NCI-H187 (cell line): ENCODE measurements around the gene WSB1.
"Not testable (repeated sequence)": the region's sequence is repeated elsewhere in the genome, so short reads cannot be mapped to it uniquely, and the experiment has no call there.

Experiments
- DNase-seq, 2 experiments: peaks; one replicate each; lab custom pipeline; 2025; lab: John Stamatoyannopoulos, UW

Gene WSB1

DNA sequence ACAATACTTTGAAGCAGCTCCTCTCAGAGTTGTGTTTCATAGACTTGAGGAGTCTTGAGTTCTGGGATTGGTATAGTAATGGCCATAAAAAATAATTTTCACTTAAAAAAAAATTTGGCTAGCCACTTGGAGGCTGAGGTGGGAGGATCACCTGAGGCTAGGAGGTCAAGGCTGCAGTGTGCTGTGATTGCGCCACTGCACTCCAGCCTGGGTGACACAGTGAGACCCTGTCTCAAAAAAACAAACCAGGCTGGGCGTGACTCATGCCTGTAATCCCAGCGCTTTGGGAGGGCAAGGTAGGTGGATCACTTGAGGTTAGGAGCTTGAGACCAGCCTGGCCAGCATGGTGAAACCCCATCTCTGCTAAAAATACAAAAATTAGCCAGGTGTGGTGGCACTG is 14.8 kb upstream of the WSB1 start:
- DNase-seq = not testable (repeated sequence)

DNA sequence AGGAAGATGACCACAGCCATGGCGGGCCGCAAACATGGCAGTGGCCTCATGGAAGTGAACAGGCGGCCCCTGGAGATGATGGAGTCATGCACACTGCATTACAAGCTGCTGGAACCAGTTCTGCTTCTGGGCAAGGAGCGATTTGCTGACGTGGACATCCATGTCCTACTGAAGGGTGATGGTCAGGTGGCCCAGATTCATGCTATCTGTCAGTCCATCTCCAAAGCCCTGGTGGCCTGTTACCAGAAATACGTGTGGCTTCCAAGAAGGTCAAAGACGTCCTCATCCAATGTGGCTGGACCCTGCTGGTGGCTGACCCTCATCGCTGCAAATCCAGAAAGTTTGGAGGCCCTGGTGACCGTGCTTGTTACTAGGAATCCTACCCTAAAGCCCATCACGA is 13.4 kb upstream of the WSB1 start:
- no peak for DNase-seq

DNA sequence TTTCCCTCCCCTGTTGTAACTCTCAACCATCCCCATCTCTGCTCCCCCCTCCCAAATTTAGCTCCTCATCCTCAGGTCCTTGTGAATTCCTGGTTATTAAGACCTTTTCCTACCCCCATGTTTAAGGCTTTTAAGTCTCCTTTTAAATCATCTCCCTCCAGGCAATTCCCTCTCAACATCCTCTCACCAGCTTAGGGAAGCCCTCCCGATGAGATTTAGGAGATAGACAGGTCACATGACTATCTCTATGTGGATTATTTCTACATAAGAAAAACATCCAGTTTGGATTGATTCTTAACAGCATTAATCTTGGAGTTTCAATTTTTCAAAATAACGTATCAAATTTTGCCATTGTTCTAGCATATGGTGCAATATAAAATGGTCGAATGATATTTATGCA is 12.5 kb upstream of the WSB1 start:
- DNase-seq = no peak

DNA sequence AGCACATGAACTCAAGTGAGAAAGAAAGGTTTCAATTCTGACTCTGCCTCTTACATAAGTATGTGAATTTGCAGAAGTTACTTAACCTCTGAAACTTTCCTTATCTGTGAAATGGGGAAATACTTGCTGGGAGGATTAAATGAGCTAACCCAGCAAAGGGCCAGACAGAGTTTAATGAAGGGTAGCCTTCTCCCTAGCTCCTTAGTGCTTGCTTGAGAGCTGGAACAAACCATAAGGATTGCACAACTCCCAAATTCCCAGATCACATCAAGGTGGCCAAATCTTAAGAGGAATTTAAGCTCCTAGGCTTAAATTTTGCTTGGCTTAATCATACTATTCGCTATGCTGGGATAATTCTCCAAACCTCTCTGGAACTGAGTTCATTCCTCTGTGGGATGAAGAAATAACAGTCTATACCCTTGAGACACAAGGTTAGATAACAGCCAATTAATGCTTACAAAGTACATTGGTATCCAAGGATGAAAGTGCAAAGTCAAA is 11.8 kb upstream of the WSB1 start:
- no peak for DNase-seq

DNA sequence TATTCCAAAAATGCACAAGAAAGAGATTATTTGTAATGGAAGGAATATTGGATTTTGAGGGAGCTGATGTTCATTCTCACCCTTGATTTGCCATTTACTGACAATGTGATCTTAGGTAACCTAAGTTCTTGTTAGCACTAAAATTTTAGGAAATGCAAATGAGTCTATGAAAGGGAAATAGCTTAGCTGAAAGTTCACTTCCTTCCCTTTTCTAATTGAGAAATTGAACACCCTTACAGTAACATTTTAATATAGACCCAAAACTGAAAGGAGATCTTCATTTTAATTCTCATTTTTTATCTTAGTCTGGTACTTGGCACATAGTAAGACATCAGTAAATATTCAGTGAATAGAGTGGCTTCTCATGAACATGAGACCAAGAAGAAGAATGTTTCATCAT is 10.9 kb upstream of the WSB1 start:
- DNase-seq = no peak

DNA sequence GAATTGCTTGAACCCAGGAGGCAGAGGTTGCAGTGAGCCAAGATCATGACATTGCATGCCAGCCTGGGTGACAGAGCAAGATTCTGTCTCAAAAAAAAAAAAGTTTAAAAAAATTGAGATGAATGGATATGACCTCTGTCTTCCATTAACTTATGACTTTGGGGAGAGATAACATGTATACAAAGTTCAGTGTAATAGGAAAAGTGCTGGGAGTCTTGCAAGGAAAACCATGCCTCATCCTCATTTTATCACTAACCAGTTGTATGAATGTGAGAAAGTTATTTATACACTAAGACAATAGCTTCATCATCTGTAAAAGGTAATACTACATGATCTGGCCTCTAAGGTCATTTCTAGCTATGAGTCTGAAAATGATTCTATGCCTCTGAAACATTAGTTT is 10.2 kb upstream of the WSB1 start:
- no peak for DNase-seq

DNA sequence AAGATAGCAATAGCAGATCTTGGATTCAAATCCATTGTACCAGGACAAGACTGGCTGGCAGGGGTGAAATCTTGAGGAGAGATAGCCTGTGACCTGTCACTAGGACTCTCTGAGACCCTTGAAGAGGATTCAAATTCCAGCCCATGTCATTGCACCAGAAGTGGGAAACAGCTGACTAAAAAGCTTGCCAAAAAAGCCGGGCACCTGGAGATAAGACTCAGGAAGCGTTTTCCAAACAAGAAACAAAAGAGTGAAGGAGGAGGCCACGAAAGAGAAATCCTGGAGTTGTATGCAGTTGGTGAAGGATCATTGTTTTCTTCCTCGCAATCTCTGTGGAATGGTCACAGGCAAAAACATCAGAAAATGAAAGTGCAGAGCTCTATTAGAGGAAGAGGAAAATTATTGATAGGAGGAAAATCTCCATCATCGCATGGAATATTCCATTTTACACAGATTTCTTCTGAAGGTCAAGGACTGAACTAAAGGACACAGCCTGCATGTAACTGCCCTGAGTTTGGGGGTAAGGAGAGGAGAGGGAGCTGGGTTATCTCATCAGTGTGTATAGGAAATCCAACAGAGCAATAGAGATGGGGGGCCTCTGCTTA is 9.0 kb upstream of the WSB1 start:
- no peak for DNase-seq

DNA sequence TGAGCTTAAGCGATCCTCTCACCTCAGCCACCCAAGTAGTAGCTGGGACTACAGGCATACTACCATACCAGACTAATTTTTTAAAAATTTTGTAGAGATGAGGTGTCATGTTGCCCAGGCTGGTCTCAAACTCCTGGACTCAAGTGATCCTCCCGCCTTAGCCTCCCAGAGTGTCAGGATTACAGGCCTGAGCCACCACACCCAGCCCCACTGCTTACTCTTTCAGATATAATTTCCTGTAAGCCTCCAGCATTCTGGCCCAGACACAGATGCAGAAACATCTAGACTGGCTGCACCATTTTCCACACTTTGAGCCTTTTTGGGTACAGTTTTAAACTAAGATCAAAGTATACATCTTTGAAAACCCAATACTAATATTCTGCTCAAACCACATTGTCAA is 8.4 kb upstream of the WSB1 start:
- DNase-seq = no peak

DNA sequence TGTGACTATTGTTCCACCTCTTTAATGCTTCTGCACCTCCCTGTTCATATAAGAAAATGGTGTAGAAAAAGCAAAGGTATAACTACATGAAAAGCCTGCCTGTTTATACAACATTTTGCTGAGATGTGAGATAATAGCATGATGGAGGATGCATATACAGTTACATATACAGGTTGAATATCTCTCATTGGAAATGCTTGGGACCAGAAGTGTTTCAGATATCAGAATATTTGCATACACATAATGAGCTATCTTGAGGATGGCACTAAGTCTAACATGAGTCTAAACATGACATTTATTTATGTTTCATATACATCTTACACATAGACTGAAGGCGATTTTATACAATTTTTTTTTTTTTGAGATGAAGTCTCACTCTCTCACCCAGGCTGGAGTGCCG is 5.7 kb upstream of the WSB1 start:
- DNase-seq = no peak

DNA sequence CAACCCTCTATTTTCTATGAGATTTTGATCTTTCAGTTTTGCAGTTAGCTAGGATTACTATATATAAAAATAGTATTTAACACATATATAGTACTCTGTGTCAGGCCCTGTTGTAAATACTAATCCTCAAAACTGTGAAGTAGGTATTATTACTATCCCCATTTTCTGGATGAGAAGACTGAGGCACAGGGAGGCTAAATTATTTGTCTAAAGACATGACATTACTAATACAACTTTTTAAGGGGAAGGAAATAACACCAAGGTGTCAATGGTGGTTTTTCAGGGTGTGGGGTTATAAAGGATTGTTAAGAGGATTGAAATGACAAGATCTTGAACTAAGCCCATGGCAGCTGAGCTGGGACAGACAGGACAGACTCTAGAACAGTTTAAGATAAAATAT is 4.1 kb upstream of the WSB1 start:
- DNase-seq = no peak

DNA sequence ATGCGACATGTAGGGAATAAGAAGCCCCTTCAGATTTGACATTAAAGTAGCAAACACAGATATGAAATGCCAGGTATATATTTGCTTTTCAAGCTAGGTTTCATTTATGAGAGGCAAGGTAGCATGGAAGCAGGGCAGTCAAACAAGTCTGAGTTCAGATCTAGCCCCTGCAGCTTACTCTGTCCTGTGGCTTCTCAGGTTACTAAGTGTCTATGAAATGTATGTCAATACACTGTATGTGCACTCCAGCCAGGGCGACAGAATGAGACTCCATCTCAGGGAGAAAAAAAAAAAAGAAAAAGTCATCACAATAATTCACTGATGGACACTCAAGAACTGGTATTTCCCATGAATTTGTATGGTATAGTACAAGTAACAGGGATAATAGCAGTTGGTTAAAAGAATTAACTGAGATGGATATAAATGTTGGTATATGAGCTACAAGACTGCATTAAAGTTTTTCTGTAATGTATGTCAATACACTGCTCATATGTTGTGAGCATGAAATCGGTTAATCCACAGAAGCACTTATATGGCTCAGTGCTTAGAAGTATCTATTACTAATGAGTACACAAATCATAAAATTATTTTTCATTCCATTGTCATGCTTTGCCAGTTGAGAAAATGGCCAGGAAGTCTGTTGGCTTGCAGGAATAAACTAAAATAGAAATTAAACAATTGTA is 2.9 kb upstream of the WSB1 start:
- peak; percentile 20 to 55 for DNase-seq

DNA sequence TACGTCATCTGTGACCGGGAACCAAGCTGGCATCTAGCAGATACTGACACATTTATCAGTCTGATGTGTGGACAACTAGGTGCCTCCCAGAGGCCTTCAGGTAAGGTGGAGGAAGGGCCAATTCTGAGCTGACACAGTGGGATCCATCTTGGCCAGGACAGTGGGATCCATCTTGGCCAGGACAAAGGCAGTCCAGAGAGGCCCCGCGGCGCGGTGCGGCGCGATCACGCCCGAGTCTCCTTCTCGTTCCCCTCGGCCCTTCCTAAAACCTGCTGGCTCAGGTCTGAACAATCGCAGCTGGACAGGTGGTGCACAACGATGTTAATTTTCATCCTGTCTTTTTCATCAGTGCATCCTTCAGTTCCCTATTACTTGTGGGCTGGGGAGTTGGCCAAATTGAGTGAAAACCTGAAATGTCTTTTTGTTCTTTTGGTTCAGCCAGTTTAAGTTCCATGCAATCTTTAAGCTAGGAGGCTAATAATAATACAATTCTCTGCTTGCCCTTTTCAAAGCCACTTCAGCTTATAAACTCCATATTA is 486 bp upstream of the WSB1 start:
- no peak for DNase-seq

DNA sequence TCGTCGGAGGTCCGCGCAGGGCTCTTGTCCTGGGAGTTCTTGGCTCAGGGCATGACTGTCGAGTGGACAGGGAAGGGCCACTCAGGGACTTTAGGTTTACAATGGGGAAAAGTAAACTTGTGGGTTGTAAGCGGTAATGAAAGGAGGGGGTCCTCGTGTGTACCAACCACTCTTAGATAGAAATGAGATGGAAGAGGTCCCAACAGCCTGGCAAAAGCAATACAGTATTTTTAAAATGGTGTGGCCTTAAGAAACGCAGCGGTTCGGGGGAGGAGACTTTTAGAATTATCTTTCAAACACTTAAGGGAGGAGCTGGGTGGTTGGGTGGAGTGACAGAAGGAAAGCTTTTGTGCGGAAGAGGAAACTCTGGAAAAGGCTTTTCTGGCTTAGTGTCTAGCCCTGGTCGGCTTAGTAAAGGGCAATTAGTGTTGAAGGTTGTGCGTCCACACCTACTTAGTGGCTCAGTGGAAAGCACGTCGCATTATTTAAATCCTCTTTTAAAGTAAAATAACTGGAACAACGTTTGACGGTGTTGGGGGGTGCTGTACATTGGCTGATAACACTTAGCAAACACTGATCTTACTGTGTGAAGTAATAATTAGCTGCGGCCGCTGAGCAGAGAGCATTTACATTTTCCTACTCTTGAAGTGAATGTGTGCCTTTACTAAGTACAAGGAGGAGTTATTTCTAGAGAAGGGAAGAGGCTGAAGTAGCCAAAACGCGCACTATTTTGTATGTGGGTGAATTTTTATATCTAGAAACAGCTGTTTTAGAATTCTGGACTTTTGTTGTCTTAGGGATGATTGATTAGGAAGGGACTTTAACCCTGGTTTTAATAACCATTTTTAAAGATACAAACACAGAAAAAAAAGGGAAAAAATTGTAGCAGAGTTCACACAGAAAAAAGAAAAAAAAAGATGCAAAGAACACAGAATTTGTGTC is 1.0 kb downstream of the WSB1 start:
- peak; percentile 30 to 53 for DNase-seq

DNA sequence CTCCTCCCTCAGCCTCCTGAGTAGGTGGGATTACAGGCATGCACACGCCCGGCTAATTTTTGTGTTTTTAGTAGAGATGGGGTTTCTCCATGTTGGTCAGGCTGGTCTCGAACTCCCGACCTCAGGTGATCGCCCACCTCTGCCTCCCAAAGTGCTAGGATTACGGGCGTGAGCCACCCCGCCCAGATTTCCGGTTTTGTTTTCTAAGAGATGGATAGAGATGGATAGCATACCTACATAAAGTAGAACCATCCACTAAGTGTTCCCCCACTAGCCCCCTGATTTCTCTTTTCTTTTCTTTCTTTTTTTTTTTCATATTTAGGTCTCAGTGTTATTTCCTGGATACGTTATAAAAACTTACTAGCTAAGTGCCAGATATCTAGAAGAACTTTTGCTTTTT is 2.0 kb downstream of the WSB1 start:
- no peak for DNase-seq

DNA sequence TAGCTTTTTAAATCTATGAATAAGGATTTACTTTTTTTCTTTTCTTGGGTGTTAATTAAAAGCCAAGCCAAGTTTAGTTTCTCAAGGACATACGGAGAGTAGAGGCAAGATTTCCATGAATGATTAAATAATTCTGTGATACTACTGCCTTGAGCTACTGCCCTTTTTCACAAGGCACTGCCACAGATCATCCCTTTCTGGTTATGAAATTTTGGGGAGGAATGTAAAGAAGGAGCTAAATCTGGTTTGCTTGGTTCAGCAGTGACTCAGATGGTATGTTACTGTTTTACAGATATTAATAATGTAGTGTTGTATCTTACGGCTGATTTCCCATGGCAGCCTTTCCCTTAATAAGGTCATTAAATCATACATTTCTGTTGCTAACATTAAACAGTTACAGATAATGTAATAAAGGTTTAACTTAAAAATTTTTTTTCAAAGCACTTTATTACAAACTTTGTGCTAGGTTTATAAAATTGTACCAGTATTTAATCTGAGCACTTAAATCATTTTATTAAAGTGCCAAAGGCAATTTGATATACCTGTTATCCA is 2.6 kb downstream of the WSB1 start:
- no peak for DNase-seq

DNA sequence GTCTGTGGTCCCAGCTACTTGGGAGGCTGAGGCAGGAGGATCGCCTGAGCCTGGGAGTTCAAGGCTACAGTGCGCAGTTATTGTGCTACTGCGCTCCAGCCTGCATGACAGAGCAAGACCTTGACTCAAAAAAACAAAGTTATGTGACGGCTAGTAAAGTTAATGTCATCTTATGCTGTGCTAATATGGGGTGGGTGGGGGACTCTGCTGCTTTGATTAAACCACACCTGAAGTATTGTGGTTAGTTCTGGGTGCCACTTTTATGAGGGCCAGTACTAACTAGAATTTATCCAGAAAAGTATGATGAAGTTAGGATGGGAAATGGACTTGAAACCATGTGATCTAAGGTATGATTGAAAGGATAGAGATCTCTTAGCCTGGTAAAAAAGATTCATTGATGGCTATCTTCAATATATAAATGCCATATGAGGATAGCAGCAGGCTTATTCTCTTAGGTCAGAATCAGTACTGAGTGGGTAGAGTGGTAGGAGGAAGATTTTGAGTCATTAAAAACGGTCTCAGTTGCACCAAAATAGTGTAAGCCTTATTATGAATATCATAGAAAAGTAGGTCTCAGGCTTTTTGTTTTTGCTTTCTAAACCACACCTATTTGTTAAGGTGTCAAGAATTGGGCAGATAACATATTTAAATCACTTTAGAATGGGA is 5.6 kb downstream of the WSB1 start:
- no peak for DNase-seq

DNA sequence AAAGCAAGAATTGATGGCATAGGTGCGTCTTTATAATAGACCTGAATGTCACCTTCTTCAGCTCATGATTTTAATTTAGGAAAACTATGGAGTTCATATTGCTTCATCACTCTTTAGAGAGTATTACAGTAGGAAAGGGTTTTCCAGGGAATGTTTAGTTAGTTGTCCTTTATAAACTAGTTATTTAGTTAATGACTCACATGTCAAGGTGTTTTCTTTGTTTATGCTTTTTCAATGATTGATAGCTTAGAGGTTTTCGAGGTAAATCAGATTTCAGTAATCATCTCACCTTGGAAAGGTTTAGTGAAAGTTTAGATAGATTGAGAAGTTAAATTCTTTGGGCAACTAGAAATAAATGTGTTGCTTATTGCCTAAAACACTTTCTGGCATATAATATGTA is 9.8 kb downstream of the WSB1 start:
- DNase-seq = no peak

DNA sequence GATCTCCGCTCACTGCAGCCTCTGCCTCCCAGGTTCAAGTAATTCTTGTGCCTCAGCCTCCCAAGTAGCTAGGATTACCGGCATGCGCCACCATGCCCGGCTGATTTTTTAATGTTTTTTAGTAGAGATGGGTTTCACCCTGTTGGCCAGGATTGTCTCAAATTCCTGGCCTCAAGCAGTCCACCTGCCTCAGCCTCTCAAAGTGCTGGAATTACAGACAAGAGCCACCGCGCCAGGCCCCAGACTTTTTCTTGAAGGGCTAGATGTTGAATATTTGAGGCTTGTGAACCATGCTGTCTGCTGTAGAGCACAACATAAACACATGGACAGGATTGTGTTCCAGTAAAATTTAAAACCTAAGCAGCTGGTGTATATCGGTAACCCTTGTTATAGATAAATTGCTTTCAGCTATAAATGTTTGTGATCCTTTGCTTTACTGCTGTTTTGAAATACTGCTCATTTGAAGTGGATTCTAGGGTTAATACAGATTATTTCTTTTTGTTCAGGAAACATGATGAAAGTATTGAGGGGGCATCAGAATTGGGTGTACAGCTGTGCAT is 12.4 kb downstream of the WSB1 start:
- DNase-seq = no peak

DNA sequence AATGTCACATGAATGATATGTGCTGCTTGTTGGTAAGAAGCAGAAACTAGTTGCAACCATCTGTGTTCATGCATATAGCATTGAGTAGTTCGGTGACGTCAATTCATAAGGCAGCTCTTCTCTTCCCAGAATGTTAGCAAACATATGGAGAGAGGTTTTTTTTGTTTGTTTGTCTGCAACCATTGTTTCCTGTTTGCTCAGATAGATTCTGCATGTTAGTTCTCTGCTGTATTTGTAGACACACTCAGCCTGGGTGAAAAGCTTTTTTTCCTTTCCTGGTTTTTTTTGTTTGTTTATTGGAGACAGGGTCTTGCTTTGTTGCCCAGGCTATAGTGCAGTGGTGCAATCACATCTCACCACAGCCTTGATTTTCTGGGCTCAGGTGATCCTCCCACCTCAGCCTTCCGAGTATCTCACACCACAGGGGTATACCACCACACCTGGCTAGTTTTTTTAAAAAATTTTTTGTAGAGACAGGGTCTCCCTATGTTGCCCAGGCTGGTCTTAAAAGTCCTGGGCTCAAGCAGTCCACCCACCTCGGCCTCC is 16.7 kb downstream of the WSB1 start:
- no peak for DNase-seq

DNA sequence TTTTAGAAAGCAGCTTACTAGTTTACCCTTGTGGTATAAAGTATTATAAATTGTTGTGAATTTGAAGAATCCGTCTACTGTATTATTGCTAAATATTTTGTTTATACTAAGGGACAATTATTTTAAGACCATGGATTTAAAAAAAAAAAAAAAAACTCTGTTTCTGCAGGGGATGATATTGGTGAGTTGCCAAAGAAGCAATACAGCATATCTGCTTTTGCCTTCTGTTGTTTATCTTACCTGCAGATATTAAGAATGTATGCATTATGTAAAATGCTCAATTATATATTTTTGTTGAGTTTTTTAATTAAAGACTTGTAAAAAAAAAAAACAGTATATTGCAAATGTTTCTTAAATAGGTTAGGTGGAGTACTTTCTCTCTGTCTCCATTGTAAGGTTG is 19.4 kb downstream of the WSB1 start:
- no peak for DNase-seq

DNA sequence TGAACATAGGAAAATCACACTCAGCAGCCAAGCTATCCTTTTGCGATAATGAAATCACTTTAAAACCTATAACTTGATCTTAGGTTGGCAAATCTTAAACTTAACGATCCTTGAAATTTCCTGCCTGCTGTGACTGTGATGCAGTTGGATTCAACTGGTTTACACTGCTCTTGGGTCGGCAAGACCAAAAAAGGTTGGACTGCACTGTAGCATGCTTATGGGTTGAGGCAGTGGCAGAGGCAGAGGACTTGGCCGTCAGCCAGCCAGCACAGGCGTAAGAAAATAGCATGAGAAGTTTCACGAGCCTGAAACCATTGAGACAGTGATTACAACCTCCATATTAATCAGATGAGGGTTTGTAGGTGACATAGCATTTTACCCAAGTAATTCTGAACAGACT is 21.4 kb downstream of the WSB1 start:
- DNase-seq = peak; percentile 49 to 73
